Breast epithelium (tissue), 3 donors: ENCODE results near the gene CEP295NL.

Source experiments
- POLR2A ChIP-seq: fragments of 450-650 bp; IDR thresholded peaks from one replicate; pipeline ENCODE4 v1.6.1; 2016; ENCODE audit warnings: antibody characterized with exemption, mild to moderate bottlenecking, moderate library complexity
- TF ChIP-seq, protein P1 (sequence below), 3 donors: fragments of 450-650 bp; IDR thresholded peaks; one replicate each; pipeline ENCODE4 v1.5.1; 2016 to 2017; ENCODE audit warnings: antibody characterized with exemption in 3 of 3, mild to moderate bottlenecking in 3 of 3, moderate library complexity in 3 of 3

DNA sequence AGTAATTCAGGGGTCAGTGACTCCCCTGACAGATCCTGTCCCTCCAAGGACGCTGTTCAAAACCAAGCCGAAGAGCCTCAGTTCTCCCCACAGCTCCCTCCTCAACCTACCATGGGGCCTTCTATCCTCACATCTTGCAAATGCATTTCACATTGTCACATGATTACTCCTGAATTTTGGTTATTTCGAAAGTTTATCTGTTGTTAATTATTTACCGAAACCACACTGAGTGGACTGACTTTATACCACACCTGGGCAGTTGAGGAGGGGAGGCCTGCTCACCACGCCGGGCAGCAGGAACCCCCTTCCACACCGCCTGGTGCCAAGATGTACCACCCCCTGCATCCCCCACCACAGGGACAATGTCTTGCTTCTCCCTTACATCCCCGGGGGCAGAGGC lies 17.5 kb upstream of the CEP295NL start:
- no peak for TF ChIP-seq POLR2A
- TF ChIP-seq, protein P1, sequence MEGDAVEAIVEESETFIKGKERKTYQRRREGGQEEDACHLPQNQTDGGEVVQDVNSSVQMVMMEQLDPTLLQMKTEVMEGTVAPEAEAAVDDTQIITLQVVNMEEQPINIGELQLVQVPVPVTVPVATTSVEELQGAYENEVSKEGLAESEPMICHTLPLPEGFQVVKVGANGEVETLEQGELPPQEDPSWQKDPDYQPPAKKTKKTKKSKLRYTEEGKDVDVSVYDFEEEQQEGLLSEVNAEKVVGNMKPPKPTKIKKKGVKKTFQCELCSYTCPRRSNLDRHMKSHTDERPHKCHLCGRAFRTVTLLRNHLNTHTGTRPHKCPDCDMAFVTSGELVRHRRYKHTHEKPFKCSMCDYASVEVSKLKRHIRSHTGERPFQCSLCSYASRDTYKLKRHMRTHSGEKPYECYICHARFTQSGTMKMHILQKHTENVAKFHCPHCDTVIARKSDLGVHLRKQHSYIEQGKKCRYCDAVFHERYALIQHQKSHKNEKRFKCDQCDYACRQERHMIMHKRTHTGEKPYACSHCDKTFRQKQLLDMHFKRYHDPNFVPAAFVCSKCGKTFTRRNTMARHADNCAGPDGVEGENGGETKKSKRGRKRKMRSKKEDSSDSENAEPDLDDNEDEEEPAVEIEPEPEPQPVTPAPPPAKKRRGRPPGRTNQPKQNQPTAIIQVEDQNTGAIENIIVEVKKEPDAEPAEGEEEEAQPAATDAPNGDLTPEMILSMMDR (IDR thresholded peaks at IDR 0.05): no peak
